ENCODE measurements around the gene UCHL5.

The UCHL5 gene

GRCh38 chr1:192977089-192977706, 82.0 kb downstream of the UCHL5 start:
- Histone ChIP-seq H3K4me3 (ENCODE audit: low read depth, low read length) (no peak overlapping the region), H3K36me3 (ENCODE audit: control insufficient read depth in 2 of 2, insufficient read depth in 1 of 2, low read length in 2 of 2) (no peaks in the 10 kb centered on the region), H3K4me1 (ENCODE audit: control insufficient read depth, insufficient read depth, low read length) (no peaks in the 10 kb centered on the region), H3K9me3 (ENCODE audit: control insufficient read depth, insufficient read depth, low read depth, low read length) (no peaks in the 10 kb centered on the region), H3K27ac (ENCODE audit: extremely low read depth, low read depth, low read length) (no peak overlapping the region)
- ChIA-PET CTCF (interaction anchor here (1.2 kb wide), 1 partner anchor 93 kb away, joined by 4 read pairs; no protein-coding TSS in a partner anchor), POLR2A (no interaction called here)
- no peak for TF ChIP-seq ZBTB10 (tag by site-specific recombination; IDR thresholded peaks at IDR 0.05)
- TF ChIP-seq ZNF549 (tag by site-specific recombination; IDR thresholded peaks at IDR 0.05) = peak; percentile 94

- Histone ChIP-seq H3K36me3 (ENCODE audit: control insufficient read depth in 2 of 2, insufficient read depth in 1 of 2, low read length in 2 of 2) (no peaks in the 10 kb centered on the region), H3K27ac (ENCODE audit: extremely low read depth, low read depth, low read length) (no peak overlapping the region), H3K4me3 (ENCODE audit: low read depth, low read length) (no peak overlapping the region), H3K9me3 (ENCODE audit: control insufficient read depth, insufficient read depth, low read depth, low read length) (no peaks in the 10 kb centered on the region), H3K4me1 (ENCODE audit: control insufficient read depth, insufficient read depth, low read length) (no peaks in the 10 kb centered on the region)
- ChIA-PET CTCF (interaction anchor here (1.2 kb wide), 1 partner anchor 93 kb away, joined by 4 read pairs; no protein-coding TSS in a partner anchor), POLR2A (no interaction called here)
- no peak for TF ChIP-seq BCL6B (tag by site-specific recombination; IDR thresholded peaks at IDR 0.05)
- no peak for TF ChIP-seq ZNF610 (tag by site-specific recombination; IDR thresholded peaks at IDR 0.05; ENCODE audit: borderline replicate concordance)
- no peak for TF ChIP-seq REPIN1 (tag by site-specific recombination; IDR thresholded peaks at IDR 0.05; ENCODE audit: low read depth)
- TF ChIP-seq, protein P1, sequence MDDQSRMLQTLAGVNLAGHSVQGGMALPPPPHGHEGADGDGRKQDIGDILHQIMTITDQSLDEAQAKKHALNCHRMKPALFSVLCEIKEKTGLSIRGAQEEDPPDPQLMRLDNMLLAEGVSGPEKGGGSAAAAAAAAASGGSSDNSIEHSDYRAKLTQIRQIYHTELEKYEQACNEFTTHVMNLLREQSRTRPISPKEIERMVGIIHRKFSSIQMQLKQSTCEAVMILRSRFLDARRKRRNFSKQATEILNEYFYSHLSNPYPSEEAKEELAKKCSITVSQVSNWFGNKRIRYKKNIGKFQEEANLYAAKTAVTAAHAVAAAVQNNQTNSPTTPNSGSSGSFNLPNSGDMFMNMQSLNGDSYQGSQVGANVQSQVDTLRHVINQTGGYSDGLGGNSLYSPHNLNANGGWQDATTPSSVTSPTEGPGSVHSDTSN (CRISPR knock-in tag; IDR thresholded peaks at IDR 0.05) = no peak
- no peak for TF ChIP-seq ZNF121 (tag by site-specific recombination; IDR thresholded peaks at IDR 0.05)
- TF ChIP-seq ZBTB8A (tag by site-specific recombination; IDR thresholded peaks at IDR 0.05) = no peak
- TF ChIP-seq ZNF112 (tag by site-specific recombination; IDR thresholded peaks at IDR 0.05) = no peak
- no peak for TF ChIP-seq ZNF148 (tag by site-specific recombination; IDR thresholded peaks at IDR 0.05; ENCODE audit: borderline replicate concordance)
- no peak for TF ChIP-seq ZFP37 (tag by site-specific recombination; IDR thresholded peaks at IDR 0.05)
- TF ChIP-seq, protein P2, sequence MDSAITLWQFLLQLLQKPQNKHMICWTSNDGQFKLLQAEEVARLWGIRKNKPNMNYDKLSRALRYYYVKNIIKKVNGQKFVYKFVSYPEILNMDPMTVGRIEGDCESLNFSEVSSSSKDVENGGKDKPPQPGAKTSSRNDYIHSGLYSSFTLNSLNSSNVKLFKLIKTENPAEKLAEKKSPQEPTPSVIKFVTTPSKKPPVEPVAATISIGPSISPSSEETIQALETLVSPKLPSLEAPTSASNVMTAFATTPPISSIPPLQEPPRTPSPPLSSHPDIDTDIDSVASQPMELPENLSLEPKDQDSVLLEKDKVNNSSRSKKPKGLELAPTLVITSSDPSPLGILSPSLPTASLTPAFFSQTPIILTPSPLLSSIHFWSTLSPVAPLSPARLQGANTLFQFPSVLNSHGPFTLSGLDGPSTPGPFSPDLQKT (IDR thresholded peaks at IDR 0.05; ENCODE audit: borderline replicate concordance, low read depth, low read length) = no peak
Measured at GRCh38 chr1:192976576-192976975, 82.6 kb downstream of the UCHL5 start.
